NCI-H128 (cell line): ENCODE data around the gene BHLHE40.
"Not testable (repeated sequence)": the region's sequence is repeated elsewhere in the genome, so short reads cannot be mapped to it uniquely, and the experiment has no call there.

ENCODE experiments used
- DNase-seq: peaks from one replicate; lab custom pipeline; 2025; ENCODE audit not compliant: unreplicated experiment; lab: John Stamatoyannopoulos, UW

The BHLHE40 gene

DNA sequence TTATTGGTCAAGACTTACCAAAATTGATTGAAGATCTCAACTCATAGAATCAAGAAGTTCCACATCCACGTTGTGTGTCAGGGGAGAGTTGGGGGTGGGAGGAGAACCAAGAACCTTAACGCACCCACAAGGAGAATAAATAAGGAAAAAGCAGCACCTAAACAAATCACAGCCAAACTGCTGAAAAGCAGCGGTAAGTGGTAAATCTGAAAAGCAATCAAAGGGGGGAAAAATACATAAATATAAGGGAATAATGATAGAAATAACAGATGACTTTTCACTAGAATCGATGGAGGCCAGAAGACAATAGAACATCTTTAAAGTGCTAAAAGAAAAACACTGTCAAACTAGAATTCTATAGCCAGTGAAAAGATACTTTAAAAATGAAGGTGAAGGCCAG lies 20.1 kb upstream of the BHLHE40 start:
- no peak for DNase-seq

DNA sequence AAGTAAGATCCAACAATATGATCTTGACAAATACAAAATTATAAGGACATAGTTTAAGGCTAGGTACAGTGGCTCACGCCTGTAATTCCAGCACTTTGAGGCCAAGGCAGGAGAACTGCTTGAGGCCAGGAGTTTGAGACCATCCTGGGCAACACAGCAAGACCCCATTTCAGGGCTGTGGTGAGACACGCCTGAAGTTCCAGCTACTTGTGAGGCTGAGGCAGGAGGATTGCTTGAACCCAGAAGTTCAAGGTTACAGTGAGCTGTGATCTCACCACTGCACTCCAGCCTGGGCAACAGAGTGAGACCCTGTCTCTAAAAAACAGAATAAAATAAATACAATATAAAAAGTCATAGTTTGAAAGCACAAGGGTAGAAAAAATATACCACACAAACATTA lies 17.4 kb upstream of the BHLHE40 start:
- not testable (repeated sequence) for DNase-seq

DNA sequence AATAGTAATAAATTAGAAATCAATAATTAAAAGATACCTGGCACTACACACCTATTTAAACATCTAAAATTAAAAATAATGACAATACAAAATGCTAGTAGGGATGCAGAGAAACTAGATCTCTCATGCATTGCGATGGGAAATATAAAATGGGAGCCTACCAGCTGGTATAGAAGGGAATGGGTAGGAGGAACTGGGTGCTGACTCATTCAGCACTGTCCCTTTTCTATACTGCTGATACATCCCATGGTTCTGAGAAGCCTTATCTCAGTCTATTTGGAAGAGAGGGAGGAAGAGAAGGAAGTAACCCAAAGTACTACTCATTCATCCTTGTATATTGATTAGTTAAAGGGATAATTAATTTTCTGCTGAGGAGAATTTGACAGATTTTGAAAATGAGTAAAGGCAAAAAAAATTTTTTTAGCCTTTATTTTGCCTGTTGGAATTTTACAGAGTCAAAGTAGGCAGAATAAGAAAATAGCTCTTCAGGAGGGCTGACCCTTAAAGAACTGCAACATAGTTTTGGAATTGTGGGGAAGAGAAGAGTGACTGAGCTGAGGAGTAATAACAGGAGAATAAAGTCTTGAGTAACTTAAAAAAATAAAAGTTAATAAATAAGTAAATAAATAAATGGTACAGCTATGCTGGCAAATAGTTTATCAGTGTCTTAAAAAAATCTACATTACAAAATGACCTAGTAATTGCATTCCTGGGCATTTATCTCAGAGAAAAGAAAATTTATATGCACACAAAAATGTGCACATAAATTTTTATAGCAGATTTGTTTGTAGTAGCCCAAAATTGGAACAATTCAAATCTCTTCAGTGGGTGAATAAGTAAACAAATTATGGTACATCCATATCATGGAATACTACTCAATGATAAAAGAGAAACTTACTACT lies 15.3 kb upstream of the BHLHE40 start:
- no peak for DNase-seq

DNA sequence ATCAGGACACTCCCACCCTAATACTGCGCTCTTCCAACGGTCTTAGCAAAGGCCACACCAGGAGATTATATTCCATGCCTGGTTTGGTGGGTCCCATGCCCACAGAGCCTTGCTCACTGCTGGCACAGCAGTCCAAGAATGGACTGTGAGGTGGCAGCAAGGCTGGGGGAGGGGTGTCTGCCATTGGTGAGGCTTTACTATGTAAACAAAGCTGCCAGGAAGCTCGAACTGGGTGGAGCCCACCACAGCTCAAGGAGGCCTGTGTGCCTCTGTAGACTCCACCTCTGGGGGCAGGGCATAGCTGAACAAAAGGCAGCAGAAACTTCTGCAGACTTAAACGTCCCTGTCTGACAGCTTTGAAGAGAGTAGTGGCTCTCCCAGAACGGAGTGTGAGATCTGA lies 13.2 kb upstream of the BHLHE40 start:
- DNase-seq, result not testable (repeated sequence)

DNA sequence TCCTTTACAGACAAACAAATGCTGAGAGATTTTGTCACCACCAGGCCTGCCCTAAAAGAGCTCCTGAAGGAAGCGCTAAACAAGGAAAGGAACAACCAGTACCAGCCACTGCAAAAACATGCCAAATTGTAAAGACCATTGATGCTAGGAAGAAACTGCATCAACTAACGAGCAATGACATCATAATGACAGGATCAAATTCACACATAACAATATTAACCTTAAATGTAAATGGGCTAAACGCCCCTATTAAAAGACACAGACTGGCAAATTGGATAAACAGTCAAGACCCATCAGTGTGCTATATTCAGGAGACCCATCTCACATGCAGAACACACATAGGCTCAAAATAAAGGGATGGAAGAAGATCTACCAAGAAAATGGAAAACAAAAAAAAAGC lies 11.6 kb upstream of the BHLHE40 start:
- DNase-seq, result not testable (repeated sequence)

DNA sequence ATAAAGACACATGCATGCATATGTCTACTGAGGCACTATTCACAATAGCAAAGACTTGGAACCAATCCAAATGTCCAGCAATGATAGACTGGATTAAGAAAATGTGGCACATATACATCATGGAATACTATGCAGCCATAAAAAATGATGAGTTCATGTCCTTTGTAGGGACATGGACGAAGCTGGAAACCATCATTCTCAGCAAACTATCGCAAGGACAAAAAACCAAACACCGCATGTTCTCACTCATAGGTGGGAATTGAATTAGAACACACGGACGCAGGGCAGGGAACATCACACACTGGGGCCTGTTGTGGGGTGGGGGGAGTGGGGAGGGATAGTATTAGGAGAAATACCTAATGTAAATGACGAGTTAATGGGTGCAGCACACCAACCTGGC lies 7.8 kb upstream of the BHLHE40 start:
- DNase-seq, result not testable (repeated sequence)

DNA sequence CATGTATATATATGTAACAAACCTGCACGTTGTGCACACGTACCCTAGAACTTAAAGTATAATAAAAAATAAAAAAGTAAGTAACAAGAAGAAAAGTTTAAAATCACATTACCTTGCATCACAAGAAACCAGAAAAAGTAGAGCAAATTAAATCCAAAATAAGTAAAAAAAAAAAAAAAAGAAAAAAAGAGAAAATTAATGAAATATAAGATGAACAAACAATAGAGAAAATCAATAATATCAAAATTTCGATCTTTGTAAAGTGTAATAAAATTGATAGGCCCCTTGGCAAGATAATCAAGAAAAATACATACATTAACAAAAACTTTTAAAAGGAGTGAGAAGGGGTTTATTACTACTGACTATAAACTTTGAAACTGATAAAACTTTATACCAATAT lies 7.4 kb upstream of the BHLHE40 start:
- no peak for DNase-seq

DNA sequence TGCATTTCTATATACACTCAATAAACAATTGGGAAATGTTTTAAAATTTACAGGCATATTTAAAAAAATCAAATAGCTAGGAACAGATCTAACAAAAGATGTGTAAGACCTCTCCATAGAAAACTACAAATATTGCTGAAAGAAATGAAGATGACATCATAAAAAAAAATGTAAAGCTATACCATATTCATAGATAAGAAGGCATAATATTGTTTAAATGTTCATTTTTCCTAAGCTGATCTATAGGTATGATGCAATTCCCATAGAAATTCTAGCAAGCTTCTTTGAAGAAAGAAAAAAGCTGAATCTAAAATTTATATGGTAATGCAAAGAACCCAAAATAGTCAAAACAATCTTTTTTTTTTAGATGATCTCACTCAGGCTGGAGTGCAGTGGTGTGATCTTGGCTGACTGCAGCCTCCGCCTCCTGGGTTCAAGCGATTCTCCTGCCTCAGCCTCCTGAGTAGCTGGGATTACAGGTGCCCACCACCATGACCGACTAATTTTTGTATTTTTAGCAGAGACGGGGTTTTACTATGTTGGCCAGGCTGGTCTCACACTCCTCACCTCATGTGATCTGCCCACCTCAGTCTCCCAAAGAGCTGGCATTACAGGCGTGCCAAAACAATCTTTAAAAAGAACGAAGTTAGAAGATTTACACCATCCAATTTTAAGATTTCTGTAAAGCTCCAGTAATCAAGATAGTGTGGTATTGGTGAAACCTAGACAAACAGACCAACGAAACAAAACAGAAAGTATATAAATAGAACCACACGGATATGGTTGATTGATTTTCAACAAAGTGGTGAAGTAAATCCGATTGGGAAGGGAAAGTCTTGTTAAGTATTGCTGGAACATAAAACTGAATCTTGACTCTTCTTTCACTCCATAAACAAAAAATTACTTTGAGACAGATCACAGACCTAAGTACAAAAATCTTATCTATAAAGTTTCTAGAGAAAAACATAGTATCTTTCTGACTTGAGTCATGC lies 6.3 kb upstream of the BHLHE40 start:
- no peak for DNase-seq

DNA sequence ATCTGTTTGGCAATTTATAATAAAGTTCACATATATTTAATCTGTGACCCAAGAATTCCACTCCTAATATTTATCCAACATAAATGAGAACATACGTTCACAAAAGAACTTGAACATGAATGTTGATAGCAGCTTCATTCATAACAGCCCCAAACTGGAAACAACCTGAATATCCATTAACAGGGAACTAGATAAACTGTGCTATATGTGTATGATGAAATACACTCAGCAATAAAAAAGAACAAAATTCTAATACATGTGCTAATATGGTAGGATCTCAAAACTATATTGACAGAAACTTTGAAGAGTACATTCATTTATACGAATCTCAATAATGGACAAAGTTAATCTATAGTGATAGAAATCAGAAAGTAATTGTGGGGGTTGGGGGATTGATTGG lies 5.1 kb upstream of the BHLHE40 start:
- DNase-seq, result no peak

DNA sequence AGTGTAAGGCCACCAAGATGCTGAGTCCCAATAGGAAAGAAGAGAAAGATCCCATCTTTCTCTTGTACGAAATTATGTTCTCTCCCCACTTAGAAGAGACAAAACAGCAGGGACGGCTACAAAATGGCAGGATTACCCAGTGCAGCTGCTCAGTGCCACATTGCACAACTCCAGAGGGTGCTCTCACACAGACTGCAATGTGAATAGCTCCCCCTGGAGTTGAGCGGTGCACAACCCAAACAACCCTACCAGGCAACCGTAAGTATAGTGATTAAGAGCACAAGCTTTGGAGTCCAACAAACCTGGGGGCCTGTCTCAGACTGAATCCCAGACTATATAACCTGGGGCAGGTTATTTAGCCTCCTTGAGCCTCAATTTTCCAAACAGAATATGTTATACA lies 3.1 kb upstream of the BHLHE40 start:
- no peak for DNase-seq

DNA sequence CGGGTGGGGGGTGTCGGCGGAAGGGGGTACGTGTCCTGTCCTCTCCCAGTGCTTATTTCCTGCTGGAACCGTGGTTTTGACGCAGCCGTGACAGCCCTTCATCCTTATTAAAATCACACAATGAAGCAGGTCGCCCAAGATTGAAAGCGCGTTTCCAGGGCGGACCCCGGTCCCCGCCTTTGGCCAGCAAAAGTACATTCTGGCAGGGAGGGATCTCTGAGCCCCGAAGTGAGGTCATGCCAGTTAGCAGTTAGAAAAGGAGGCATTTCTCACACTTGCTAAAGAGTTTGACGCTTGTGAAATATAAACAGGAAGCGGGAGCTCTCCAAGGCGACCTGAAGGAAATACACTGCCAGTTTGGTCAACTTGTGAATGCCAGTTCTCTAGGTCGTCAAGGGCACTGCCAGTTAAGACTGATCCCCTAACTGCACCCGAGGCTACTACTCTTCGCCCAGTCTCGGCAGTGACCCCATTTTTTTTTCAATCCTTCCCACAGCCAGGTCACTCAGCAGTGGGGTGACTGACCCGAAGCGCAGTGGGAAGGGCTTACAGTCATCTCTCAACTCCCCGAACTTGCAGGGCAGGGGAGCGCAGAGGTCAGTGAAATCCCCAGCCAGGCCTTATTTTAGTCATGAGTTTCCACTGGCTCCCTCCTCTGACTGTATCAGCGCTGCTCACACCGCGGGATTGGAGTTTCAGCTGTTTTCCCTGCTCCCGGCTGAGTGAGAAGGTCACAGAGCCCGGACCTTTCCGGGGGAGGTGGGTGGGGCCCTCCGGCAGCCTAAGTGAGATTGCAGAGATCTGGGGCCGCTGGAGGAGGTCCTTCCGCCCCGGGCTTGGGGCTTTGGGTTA lies 2.0 kb upstream of the BHLHE40 start:
- DNase-seq, result no peak

DNA sequence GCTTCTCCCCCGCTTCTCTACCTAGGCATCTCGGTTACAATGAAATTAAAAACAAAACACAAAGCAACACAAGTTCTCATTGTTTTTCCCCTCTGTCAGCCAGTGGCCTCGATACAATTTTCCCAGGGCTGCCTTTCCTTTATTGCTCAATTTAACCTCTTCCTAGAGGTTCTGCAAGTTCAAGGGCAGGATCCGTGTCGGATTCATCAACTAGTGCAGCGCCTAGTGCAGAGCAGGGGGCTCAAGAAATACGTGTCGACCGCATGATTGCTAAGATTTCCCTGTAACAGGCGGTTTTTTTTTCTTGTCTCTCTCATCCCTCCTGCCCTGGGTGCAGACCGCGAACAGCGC lies 1.4 kb upstream of the BHLHE40 start:
- DNase-seq, result no peak

DNA sequence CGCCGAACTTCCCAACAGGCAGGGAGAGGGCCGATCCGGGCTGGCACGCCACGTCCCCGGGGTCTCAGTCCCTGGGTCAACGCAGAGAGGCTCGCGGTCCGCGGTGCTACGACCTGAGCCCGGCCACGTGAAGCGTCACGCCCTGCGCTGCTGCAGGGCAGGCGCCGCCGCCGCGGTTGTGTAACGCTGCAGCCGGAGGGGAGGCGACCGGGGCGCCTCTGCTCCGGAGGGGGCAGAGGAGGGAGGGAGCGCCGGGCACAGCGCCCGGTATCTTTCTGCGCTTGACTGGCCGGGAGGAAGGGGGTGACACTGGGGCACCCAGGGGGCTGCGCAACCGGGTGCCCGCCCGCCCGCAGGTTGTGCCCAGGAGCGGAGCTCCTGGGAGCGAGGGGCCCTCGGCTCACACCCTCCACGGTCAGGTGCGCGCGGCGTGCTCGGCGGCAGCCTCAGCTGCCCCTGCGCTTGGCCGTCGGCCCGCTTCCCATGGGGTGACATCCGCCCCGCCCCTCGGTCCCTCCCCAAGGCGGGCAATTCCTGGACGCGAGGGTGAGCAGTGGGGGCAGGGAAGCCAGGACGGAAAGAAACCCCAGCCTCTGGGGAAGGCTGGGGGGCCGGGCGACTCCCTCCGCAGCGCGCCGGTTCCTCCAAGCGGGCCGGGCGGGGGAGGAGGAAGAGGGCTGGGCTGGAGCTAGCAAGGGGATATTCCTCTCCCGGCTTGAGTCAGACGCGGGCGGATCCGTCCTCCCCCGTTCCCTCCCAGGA lies 852 bp upstream of the BHLHE40 start:
- peak; percentile 63 for DNase-seq

DNA sequence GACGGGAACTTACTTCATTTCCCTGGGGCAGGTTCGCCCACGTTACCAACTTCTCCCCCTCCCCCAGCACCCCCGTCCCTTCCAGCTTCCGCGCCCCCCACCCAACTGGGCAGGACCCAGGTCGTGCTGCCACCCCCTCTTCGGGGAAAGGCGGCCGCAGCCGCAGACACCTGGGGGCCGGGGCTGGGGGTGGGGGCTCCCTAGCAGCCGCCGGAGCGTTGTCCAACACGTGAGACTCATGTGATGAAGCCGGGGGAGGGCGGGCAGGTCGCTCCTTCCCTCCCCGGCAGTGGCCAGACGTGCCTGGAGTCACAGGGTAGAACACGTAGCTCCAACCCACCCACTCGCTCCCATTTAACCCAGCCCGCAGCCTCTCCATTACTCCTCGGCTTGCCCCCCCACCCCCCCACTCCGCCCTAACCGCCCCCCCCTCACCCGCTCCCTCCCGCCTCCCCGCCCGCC lies 240 bp upstream of the BHLHE40 start:
- DNase-seq, result peak; percentile 67

DNA sequence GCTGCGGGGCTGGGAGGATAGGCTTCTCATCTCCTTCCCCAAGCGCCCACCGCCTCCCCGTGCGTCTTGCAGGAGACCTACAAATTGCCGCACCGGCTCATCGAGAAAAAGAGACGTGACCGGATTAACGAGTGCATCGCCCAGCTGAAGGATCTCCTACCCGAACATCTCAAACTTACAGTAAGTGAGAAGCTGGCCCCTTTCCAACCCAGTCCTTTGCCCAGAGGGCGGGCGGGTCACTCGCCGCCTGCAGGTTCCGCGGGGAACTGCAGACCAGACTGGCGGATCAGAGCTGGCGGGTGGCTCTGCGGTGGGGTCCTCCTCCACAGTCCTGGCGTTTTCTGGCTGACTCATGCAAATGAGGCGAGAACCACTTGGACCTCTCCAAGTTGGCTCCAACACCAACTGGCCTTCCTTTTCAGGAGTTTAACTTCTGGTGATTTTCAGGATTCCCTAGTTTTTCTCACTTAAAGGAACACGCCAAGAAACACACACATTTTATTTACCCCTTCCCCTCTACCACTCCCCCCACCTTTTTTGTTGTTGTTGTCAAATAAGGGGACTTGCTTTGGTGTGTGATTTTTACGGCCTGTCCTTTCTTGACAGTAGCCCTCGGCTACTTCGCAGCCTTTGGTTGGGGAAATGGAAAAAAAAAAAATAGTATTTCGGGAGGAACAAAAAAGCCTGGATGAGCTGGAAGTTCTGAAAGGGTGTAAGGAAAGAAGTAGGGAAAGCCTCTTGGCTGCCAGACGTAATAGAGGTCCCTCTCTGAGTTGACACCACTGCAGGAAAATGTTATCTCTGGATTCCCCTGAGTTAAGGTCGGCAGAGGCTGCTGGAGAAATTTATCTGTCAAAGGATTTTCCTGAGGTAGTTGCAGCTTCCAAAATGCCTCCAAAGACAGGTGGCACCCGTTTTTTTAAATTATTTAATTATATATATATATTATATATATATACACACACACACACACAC lies 1.3 kb downstream of the BHLHE40 start:
- DNase-seq, result peak; percentile 70

DNA sequence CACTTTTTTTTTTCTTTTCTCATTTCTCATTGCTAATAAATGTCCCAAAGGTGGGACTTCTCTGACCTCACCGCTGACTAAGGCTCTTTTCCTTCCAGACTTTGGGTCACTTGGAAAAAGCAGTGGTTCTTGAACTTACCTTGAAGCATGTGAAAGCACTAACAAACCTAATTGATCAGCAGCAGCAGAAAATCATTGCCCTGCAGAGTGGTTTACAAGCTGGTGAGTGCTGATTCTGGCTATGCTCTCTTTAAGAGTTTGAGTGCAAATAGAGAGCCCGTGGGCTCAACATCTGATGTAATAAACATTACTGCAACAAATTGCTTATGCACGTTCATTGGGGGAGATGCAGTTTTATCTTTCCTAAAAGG lies 2.0 kb downstream of the BHLHE40 start:
- DNase-seq, result no peak

DNA sequence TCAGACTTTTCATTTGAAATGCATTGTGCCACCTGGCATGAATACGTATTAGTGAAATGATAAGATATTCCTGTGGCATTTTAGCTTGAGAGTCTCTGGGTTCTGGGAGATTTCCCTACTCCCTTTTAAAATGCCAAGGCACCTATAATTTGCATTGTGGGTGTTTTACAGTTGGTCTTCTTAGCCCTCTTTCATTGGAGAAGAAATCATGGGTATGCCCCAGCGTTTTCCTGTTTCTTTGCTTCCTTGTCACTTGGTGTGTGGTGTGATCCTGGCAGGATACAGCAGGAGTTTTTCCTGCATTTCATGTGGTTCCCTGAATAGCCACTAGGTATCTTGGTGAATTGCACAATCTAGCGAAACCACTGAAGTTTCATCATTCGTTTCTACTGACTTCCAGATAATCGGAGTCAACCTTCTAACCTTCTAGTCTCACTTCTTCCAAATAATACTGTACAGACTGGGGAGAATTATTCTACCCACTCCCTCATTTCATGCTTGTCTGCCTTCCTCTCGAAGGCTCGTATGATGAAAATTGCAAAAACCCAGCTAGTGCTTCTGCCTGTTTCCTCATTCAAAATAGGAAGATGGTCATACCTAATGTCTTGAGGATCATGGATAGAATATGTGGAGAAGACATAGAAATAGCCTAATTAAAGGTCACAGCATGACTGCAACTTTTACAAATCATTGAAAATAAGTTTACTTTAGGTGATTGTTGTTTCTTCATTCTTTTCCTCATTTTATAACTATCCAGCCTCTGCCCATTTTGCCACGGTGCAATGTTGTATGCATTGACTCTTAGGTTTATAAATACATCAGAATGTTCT lies 2.6 kb downstream of the BHLHE40 start:
- no peak for DNase-seq
